WTC11 (cell line): ENCODE measurements around the gene IL2RG. TPM values are rescaled to one million over a fixed set of nuclear protein-coding genes. Genes with fewer than 3 reads are reported as not detected.

ENCODE experiments used
- ATAC-seq: fragments of 200-7000 bp; cut with Tn5 transposase; 2 replicates; pipeline ENCODE4 v1.10.0; 2021; ENCODE audit warnings: mild to moderate bottlenecking, moderate library complexity
- CTCF ChIA-PET: fragments of 300-600 bp; sonication (Branson Sonifier 250); formaldehyde crosslinking; loops from one replicate; lab custom pipeline; 2021; ENCODE audit warnings: antibody characterized with exemption; lab: Charles Lee
- POLR2A ChIA-PET: fragments of 350-600 bp; sonication (Branson Sonifier 250); formaldehyde crosslinking; loops from one replicate; lab custom pipeline; 2021; ENCODE audit warnings: antibody characterized with exemption; lab: Charles Lee
- DNase-seq: peaks from one replicate; pipeline ENCODE4 v3.0.0; 2021; ENCODE audit warnings: low spot score
- H3K27ac Mint-ChIP-seq: 2 replicates; pipeline ENCODE4 v1.8.0; 2021; ENCODE audit warnings: mixed read lengths
- H3K27me3 Mint-ChIP-seq: 2 replicates; pipeline ENCODE4 v1.8.0; 2021; ENCODE audit warnings: low read depth, mild to moderate bottlenecking, moderate library complexity, mixed read lengths
- H3K36me3 Mint-ChIP-seq: 2 replicates; pipeline ENCODE4 v1.8.0; 2021; ENCODE audit warnings: mixed read lengths
- H3K4me1 Mint-ChIP-seq: 2 replicates; pipeline ENCODE4 v1.8.0; 2022; ENCODE audit warnings: mixed read lengths
- H3K4me3 Mint-ChIP-seq: 2 replicates; pipeline ENCODE4 v1.8.0; 2021; ENCODE audit warnings: mild to moderate bottlenecking, moderate library complexity, mixed read lengths
- H3K9me3 Mint-ChIP-seq: 2 replicates; pipeline ENCODE4 v1.8.0; 2021; ENCODE audit warnings: mixed read lengths
- CREB1 ChIP-seq: sonication (generic); formaldehyde crosslinking; IDR thresholded peaks from 2 replicates; pipeline ENCODE4 v1.8.0; 2023; ENCODE audit warnings: mild to moderate bottlenecking, missing genetic modification reagents
- CREM ChIP-seq: sonication (generic); formaldehyde crosslinking; IDR thresholded peaks from 2 replicates; pipeline ENCODE4 v1.8.1; 2022; ENCODE audit warnings: mild to moderate bottlenecking, missing genetic modification reagents, moderate library complexity
- FOXP1 ChIP-seq: sonication (generic); formaldehyde crosslinking; IDR thresholded peaks from 2 replicates; pipeline ENCODE4 v1.8.0; 2022; ENCODE audit warnings: missing genetic modification reagents, mild to moderate bottlenecking, moderate library complexity, borderline replicate concordance
- GRHL2 ChIP-seq: fragments of 250-450 bp; sonication (Bioruptor Pico); IDR thresholded peaks from 2 replicates; pipeline ENCODE4 v1.8.0; 2022; ENCODE audit warnings: mild to moderate bottlenecking, moderate library complexity; ENCODE audit not compliant: insufficient replicate concordance, severe bottlenecking
- HMGA2 ChIP-seq: fragments of 250-450 bp; sonication (Bioruptor Pico); IDR thresholded peaks from 2 replicates; pipeline ENCODE4 v1.4.0; 2021; ENCODE audit warnings: mild to moderate bottlenecking, moderate library complexity
- JAZF1 ChIP-seq: fragments of 250-450 bp; sonication (Bioruptor Pico); IDR thresholded peaks from 2 replicates; pipeline ENCODE4 v1.9.0; 2021; ENCODE audit warnings: moderate library complexity, mild to moderate bottlenecking, inconsistent platforms
- JUN ChIP-seq: sonication (generic); formaldehyde crosslinking; IDR thresholded peaks from 2 replicates; pipeline ENCODE4 v1.8.0; 2023; ENCODE audit warnings: mild to moderate bottlenecking, missing genetic modification reagents
- RORB ChIP-seq: fragments of 250-450 bp; sonication (Bioruptor Pico); IDR thresholded peaks from 2 replicates; pipeline ENCODE4 v1.9.0; 2021; ENCODE audit warnings: mild to moderate bottlenecking
- ZNF317 ChIP-seq: sonication (generic); formaldehyde crosslinking; IDR thresholded peaks from 2 replicates; pipeline ENCODE4 v1.8.1; 2023; ENCODE audit warnings: low read depth, mild to moderate bottlenecking, moderate library complexity, missing genetic modification reagents, borderline replicate concordance
- ZNF416 ChIP-seq: fragments of 250-450 bp; sonication (Bioruptor Pico); IDR thresholded peaks from 2 replicates; pipeline ENCODE4 v1.9.0; 2021; ENCODE audit warnings: mild to moderate bottlenecking, inconsistent platforms
- ZNF423 ChIP-seq: fragments of 250-450 bp; sonication (Bioruptor Pico); IDR thresholded peaks from 2 replicates; pipeline ENCODE4 v2.1.2; 2022; ENCODE audit warnings: mild to moderate bottlenecking, moderate library complexity
- total RNA-seq: library from RNA; stranded (reverse); gene quantifications from 3 replicates; pipeline ENCODE4 v1.2.3, GENCODE V29; 2021
- TF ChIP-seq, protein P1 (sequence below): sonication (generic); formaldehyde crosslinking; IDR thresholded peaks from 2 replicates; pipeline ENCODE4 v1.8.0; 2022; ENCODE audit warnings: mild to moderate bottlenecking, missing genetic modification reagents
- TF ChIP-seq, protein P2 (sequence below): sonication (generic); formaldehyde crosslinking; IDR thresholded peaks from 2 replicates; pipeline ENCODE4 v1.8.1; 2023; ENCODE audit warnings: mild to moderate bottlenecking, moderate library complexity, missing genetic modification reagents
- TF ChIP-seq, protein P3 (sequence below): sonication (generic); formaldehyde crosslinking; IDR thresholded peaks from 2 replicates; pipeline ENCODE4 v1.8.0; 2023; ENCODE audit warnings: mild to moderate bottlenecking, missing genetic modification reagents
- TF ChIP-seq, protein P4 (sequence below): sonication (generic); formaldehyde crosslinking; conservative IDR thresholded peaks from 2 replicates; pipeline ENCODE4 v1.8.1; 2022; ENCODE audit warnings: mild to moderate bottlenecking, missing genetic modification reagents
- TF ChIP-seq, protein P5 (sequence below): sonication (generic); formaldehyde crosslinking; IDR thresholded peaks from 2 replicates; pipeline ENCODE4 v1.8.1; 2023; ENCODE audit warnings: mild to moderate bottlenecking, missing genetic modification reagents, borderline replicate concordance
- TF ChIP-seq, protein P6 (sequence below): fragments of 250-450 bp; sonication (Bioruptor Pico); conservative IDR thresholded peaks from 2 replicates; pipeline ENCODE4 v1.9.0; 2021; ENCODE audit warnings: mild to moderate bottlenecking

IL2RG gene
- total RNA-seq, 1 experiment from 2014 or later = 1.2 TPM

DNA sequence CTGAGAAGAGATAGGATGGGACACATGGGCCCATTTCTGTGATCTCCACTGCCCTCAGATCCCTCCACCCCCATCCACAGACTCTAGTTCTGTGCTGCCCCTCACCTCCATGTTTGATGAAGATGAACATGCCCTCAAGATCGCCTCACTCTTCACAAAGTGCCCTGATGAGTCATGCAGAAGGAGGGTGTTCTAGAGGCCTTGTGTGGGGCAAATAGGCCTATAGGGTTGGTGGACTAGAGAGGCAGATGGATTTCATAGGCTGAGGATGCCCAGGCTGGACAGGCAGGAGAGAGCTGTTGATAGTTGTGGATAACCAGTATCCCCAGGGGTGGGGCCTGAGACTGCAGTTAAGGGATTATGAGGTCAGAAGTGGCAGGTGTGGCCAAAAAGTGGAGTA is 5.0 kb downstream of the IL2RG start, which contains the start of gene CXorf65:
TSS of gene CXorf65 (minus strand) at position 314 of the 400 bp plus-strand sequence. CDS start at position 130, 184 bp downstream.
- H3K27me3 Mint-ChIP-seq = peaks cover 31% of the 10 kb centered on the region
- no peak for ATAC-seq

DNA sequence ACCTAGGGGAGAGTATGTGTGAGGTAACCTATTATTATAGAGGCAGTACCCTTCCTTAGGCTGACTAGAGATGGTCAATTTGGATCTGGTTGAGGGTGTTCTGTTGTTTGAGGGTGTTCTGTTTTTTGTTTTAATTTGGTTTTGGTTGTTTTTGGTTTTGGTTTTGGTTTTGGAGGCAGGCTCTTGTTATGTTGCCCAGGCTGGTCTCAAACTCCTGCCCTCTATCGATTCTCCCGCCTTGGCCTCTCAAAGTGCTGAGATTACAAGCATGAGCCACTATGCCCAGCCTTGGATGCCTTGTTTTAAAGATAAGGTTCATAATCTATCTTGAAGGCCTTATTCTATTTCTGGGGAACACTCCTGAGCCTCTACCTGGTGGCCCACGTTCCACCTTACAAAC is 5.7 kb downstream of the IL2RG start:
- Mint-ChIP-seq H3K36me3 (0 out of 2 replicates have a peak, but pooled peaks cover 3% of the 10 kb centered on the region), H3K4me3 (no peak overlapping the region), H3K4me1 (peaks cover 47% of the 10 kb centered on the region), H3K27me3 (peaks cover 23% of the 10 kb centered on the region), H3K27ac (no peak overlapping the region), H3K9me3 (no peaks in the 10 kb centered on the region)
- CTCF ChIA-PET = no interaction called here
- ATAC-seq = no peak
- no peak for DNase-seq
- POLR2A ChIA-PET = interaction anchor here (1.2 kb wide), 1 partner anchor 38 kb away, joined by 4 read pairs; no protein-coding TSS in a partner anchor
- TF ChIP-seq JAZF1 (CRISPR knock-in tag) (no peak), CREB1 (CRISPR knock-in tag) (no peak), RORB (CRISPR knock-in tag) (no peak), ZNF317 (CRISPR knock-in tag) (no peak), ZNF423 (CRISPR knock-in tag) (no peak), ZNF416 (CRISPR knock-in tag) (no peak)
- TF ChIP-seq, protein P1, sequence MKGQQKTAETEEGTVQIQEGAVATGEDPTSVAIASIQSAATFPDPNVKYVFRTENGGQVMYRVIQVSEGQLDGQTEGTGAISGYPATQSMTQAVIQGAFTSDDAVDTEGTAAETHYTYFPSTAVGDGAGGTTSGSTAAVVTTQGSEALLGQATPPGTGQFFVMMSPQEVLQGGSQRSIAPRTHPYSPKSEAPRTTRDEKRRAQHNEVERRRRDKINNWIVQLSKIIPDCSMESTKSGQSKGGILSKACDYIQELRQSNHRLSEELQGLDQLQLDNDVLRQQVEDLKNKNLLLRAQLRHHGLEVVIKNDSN (CRISPR knock-in tag) = no peak
- TF ChIP-seq, protein P2, sequence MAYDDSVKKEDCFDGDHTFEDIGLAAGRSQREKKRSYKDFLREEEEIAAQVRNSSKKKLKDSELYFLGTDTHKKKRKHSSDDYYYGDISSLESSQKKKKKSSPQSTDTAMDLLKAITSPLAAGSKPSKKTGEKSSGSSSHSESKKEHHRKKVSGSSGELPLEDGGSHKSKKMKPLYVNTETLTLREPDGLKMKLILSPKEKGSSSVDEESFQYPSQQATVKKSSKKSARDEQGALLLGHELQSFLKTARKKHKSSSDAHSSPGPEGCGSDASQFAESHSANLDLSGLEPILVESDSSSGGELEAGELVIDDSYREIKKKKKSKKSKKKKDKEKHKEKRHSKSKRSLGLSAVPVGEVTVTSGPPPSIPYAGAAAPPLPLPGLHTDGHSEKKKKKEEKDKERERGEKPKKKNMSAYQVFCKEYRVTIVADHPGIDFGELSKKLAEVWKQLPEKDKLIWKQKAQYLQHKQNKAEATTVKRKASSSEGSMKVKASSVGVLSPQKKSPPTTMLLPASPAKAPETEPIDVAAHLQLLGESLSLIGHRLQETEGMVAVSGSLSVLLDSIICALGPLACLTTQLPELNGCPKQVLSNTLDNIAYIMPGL (CRISPR knock-in tag) = no peak

More for the DNA sequence above, 5.0 kb downstream of the IL2RG start, which contains the start of gene CXorf65:
- no peak for DNase-seq
- CTCF ChIA-PET = no interaction called here
- no peaks in the 10 kb centered on the region for H3K9me3 Mint-ChIP-seq
- no peak within 1 kb of the TSS for H3K4me3 Mint-ChIP-seq
- H3K36me3 Mint-ChIP-seq = 0 out of 2 replicates have a peak, but pooled peaks cover 2% of the 10 kb centered on the region
- POLR2A ChIA-PET = no interaction called here
- H3K4me1 Mint-ChIP-seq = peaks cover 45% of the 10 kb centered on the region
- no peak for TF ChIP-seq FOXP1 (CRISPR knock-in tag)
- TF ChIP-seq ZNF317 (CRISPR knock-in tag) = no peak
- TF ChIP-seq, protein P3, sequence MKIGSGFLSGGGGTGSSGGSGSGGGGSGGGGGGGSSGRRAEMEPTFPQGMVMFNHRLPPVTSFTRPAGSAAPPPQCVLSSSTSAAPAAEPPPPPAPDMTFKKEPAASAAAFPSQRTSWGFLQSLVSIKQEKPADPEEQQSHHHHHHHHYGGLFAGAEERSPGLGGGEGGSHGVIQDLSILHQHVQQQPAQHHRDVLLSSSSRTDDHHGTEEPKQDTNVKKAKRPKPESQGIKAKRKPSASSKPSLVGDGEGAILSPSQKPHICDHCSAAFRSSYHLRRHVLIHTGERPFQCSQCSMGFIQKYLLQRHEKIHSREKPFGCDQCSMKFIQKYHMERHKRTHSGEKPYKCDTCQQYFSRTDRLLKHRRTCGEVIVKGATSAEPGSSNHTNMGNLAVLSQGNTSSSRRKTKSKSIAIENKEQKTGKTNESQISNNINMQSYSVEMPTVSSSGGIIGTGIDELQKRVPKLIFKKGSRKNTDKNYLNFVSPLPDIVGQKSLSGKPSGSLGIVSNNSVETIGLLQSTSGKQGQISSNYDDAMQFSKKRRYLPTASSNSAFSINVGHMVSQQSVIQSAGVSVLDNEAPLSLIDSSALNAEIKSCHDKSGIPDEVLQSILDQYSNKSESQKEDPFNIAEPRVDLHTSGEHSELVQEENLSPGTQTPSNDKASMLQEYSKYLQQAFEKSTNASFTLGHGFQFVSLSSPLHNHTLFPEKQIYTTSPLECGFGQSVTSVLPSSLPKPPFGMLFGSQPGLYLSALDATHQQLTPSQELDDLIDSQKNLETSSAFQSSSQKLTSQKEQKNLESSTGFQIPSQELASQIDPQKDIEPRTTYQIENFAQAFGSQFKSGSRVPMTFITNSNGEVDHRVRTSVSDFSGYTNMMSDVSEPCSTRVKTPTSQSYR (CRISPR knock-in tag) = no peak
- TF ChIP-seq GRHL2 (CRISPR knock-in tag) = no peak
- TF ChIP-seq, protein P4, sequence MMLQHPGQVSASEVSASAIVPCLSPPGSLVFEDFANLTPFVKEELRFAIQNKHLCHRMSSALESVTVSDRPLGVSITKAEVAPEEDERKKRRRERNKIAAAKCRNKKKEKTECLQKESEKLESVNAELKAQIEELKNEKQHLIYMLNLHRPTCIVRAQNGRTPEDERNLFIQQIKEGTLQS (CRISPR knock-in tag) = no peak
- TF ChIP-seq JUN (CRISPR knock-in tag) = no peak
- TF ChIP-seq, protein P5, sequence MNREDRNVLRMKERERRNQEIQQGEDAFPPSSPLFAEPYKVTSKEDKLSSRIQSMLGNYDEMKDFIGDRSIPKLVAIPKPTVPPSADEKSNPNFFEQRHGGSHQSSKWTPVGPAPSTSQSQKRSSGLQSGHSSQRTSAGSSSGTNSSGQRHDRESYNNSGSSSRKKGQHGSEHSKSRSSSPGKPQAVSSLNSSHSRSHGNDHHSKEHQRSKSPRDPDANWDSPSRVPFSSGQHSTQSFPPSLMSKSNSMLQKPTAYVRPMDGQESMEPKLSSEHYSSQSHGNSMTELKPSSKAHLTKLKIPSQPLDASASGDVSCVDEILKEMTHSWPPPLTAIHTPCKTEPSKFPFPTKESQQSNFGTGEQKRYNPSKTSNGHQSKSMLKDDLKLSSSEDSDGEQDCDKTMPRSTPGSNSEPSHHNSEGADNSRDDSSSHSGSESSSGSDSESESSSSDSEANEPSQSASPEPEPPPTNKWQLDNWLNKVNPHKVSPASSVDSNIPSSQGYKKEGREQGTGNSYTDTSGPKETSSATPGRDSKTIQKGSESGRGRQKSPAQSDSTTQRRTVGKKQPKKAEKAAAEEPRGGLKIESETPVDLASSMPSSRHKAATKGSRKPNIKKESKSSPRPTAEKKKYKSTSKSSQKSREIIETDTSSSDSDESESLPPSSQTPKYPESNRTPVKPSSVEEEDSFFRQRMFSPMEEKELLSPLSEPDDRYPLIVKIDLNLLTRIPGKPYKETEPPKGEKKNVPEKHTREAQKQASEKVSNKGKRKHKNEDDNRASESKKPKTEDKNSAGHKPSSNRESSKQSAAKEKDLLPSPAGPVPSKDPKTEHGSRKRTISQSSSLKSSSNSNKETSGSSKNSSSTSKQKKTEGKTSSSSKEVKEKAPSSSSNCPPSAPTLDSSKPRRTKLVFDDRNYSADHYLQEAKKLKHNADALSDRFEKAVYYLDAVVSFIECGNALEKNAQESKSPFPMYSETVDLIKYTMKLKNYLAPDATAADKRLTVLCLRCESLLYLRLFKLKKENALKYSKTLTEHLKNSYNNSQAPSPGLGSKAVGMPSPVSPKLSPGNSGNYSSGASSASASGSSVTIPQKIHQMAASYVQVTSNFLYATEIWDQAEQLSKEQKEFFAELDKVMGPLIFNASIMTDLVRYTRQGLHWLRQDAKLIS (CRISPR knock-in tag) = no peak
- TF ChIP-seq, protein P6, sequence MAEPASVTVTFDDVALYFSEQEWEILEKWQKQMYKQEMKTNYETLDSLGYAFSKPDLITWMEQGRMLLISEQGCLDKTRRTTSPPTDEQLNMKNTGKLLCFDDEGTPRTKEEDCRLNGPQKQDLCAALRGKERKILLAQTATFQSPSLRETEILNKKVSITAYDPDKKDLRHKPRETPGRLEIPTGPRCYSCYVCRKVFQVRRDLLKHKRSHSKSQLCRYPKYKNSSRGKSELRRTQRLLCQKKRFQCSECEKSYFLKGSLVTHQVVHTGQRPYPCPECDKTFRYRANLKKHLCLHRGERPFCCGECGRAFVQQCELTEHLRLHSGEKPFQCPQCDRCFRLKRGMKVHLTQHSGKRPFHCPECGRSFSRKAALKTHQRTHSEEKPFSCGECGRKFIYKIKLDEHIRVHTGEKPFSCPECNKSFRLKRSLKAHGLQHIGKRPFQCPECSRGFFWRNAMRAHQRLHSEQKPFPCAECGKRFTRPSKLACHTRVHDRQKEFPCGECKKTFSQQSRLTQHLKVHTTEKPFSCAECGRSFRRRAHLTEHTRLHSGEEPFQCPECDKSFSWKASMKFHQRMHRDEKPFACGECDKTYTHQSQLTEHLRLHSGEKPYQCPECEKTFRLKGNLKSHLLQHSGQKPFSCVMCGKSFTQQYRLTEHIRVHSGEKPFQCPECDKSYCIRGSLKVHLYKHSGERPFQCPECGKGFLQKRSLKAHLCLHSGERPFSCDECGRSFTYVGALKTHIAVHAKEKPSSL = no peak
- no peak for TF ChIP-seq CREB1 (CRISPR knock-in tag)
- TF ChIP-seq CREM = no peak
- no peak for TF ChIP-seq HMGA2 (CRISPR knock-in tag)
- no peak within 1 kb of the TSS for H3K27ac Mint-ChIP-seq
